Subcutaneous abdominal adipose tissue (tissue), 5 donors: ENCODE measurements around the gene SPOCK2.

Experiments used
- H3K27ac ChIP-seq: one replicate; pipeline ENCODE4 v1.7.0; 2013; ENCODE audit warnings: low read depth, mild to moderate bottlenecking, inconsistent platforms, low read length, moderate library complexity
- H3K27me3 ChIP-seq, 5 donors: one replicate each; pipeline ENCODE4 v1.7.0; 2013; ENCODE audit warnings: low read length in 5 of 5, inconsistent platforms in 1 of 5; ENCODE audit not compliant: control insufficient read depth in 5 of 5, insufficient read depth in 4 of 5
- H3K36me3 ChIP-seq, 5 donors: one replicate each; pipeline ENCODE4 v1.7.0; 2013; ENCODE audit warnings: low read length in 5 of 5; ENCODE audit not compliant: control insufficient read depth in 5 of 5, insufficient read depth in 5 of 5
- H3K4me1 ChIP-seq, 5 donors: one replicate each; pipeline ENCODE4 v1.7.0; 2013; ENCODE audit warnings: low read length in 5 of 5, mild to moderate bottlenecking in 3 of 5, moderate library complexity in 1 of 5; ENCODE audit not compliant: control insufficient read depth in 5 of 5, insufficient read depth in 5 of 5
- H3K4me3 ChIP-seq, 5 donors: one replicate each; pipeline ENCODE4 v1.7.0; 2013; ENCODE audit warnings: low read length in 5 of 5, low read depth in 1 of 5
- H3K9ac ChIP-seq, 5 donors: one replicate each; pipeline ENCODE4 v1.7.0; 2013; ENCODE audit warnings: low read length in 5 of 5, mild to moderate bottlenecking in 4 of 5, moderate library complexity in 3 of 5
- H3K9me3 ChIP-seq, 5 donors: one replicate each; pipeline ENCODE4 v1.7.0; 2013; ENCODE audit warnings: low read length in 5 of 5; ENCODE audit not compliant: control insufficient read depth in 5 of 5
- donor health status: healthy.
- donor health status: healthy.
- donor health status: healthy.
- donor health status: healthy.
- donor health status: healthy.

Gene SPOCK2

DNA sequence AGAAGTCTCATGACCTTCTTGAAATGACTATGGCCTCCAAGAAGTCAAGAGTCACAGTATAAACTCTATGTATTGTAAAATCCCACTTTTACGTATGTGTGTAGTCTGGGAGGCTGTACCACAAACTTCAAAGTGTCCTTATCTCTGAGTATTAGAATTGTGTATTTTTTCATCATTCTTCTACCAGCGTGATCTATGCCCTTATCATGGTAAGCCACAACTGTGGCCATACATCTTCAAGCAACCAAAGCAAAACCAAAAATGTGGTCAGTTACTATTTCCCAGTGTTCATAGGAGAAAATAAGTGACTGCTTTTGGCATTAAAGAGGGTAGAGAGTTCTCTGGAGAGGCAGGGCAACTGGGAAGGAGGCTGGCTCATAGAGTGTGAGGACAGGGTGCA lies 42.8 kb downstream of the SPOCK2 start:
- H3K9me3 ChIP-seq = peaks cover 0 to 10% (median 5%) of the 10 kb centered on the region in 5 donors
- no peak overlapping the region for H3K27ac ChIP-seq
- H3K9ac ChIP-seq = no peak overlapping the region

DNA sequence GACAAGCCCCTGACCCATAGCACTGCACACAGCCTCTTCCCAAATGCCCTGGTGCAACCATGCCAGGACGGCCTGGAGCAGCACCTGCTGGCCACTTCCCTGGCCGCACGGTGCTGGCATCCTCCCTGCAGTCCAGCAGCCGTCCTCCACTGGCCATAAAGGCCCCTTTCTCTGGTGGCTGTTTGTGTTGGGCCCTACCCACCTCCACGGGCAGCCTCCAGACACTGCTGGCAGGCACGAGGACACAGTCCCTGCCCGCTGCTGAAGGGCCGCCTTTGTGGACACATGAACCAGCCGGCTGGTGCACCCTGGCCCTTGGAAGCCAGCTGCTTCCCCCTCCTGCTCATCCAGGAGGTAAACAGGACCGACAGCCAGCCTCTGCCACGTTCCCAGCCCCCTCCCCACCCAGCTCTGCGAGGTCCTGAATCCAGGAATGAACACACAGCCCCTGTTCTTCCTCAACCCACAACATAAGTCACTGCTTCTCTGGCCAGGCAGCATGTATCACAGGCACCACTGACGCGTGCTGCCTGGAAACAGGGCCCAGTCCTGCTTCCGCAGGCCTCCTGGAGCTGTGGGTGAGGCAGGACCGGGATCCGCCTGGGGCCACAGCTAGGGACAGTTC lies 43.8 kb downstream of the SPOCK2 start:
- H3K27me3 ChIP-seq = no peaks in the 10 kb centered on the region
- no peak overlapping the region for H3K27ac ChIP-seq
- no peak overlapping the region for H3K4me3 ChIP-seq
- peaks cover 0 to 19% (median 2%) of the 10 kb centered on the region in 5 donors for H3K4me1 ChIP-seq
- H3K9me3 ChIP-seq = peaks cover 0 to 9% (median 5%) of the 10 kb centered on the region in 5 donors
- H3K36me3 ChIP-seq = no peaks in the 10 kb centered on the region
- H3K9ac ChIP-seq = no peak overlapping the region

More for the DNA sequence above, 42.8 kb downstream of the SPOCK2 start:
- no peaks in the 10 kb centered on the region for H3K27me3 ChIP-seq
- H3K4me3 ChIP-seq = no peak overlapping the region
- H3K4me1 ChIP-seq = peaks cover 0 to 19% (median 2%) of the 10 kb centered on the region in 5 donors
- H3K36me3 ChIP-seq = no peaks in the 10 kb centered on the region

DNA sequence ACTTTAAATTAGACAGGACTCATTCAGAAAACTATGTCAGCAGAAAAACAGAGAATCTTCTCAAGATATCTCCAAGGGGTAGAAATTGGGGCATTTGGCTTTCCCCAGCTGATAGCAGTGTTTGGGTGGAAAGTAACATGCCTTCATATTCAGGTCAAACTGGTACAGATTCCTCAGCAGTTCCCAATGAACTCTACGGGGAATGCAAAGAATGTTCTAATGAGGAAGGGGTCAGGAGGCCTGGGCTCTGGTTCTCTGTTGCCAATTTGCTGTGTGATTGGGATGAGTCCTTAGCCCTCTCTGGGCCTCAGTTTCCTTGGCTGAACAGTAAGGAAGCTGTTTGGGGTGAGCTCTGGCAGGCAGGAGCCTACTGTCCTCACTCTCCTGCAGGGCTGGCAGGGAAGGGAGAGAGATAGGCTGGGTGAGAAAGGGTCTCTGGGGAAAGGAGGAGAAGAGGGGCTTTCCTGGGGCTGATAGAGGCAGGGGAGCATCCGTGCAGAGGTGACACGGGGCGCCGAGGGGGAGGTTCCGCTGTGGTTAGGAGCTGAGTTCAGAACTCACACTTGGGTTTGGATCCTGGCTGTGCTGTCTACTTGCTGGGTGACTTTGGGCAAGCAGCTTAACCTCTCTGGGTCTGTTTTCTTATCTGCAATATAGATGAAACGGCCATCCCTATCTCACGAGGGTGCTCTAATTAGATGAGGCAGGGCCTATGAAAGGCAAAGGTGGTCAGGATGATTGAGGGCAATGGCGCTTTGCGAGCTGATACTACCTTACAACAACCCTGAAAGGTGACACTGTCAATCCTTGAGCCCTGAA lies 45.1 kb downstream of the SPOCK2 start:
- H3K27ac ChIP-seq = no peak overlapping the region
- H3K9ac ChIP-seq = no peak overlapping the region

DNA sequence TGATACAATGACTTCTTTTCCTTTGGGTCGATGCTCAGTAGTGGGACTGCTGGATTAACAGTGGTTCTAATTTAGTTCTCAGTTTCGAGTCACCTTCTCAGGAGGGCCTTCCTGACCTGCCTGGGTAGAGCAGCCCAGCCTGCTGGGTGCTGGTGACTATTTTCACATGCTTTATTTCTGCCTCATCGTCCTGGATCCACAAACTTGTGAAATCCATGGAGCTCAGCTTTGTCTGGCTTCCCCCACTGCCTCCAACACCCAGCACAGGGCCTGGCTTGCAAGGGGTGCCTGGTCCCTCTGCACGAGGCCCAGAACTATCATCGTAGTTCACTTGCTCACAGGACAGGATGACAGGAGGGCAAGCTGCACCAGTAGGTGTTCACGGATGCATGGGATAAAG lies 46.9 kb downstream of the SPOCK2 start:
- Histone ChIP-seq H3K36me3 (no peaks in the 10 kb centered on the region), H3K9me3 (peaks cover 0 to 4% (median 3%) of the 10 kb centered on the region in 5 donors), H3K27ac (no peak overlapping the region), H3K27me3 (no peaks in the 10 kb centered on the region), H3K9ac (no peak overlapping the region), H3K4me3 (no peak overlapping the region), H3K4me1 (peaks cover 0 to 19% (median 2%) of the 10 kb centered on the region in 5 donors)

More for the DNA sequence above, 45.1 kb downstream of the SPOCK2 start:
- H3K4me3 ChIP-seq = no peak overlapping the region
- H3K27me3 ChIP-seq = no peaks in the 10 kb centered on the region
- no peaks in the 10 kb centered on the region for H3K36me3 ChIP-seq
- peaks cover 0 to 19% (median 2%) of the 10 kb centered on the region in 5 donors for H3K4me1 ChIP-seq
- peaks cover 0 to 6% (median 5%) of the 10 kb centered on the region in 5 donors for H3K9me3 ChIP-seq

DNA sequence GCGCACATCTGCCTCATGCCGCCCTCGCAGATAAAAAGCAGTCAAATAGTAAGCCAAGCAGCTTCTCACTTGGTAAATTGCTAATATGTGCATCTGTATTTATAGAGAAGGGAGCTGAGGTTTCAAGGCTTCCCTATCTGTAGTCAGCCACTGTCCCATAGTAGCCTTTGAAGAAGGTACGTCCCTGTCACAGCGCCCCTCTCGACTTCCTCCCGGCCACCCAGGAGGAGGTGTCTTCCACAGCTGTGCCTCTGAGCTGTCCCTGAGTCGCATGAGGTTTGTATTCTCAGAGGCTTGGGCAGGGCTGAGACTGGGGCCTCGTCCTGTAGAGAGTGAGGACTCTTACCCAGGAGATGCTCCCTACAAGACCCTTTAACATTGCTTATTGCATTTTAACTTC lies 49.0 kb downstream of the SPOCK2 start:
- Histone ChIP-seq H3K27ac (no peak overlapping the region), H3K4me3 (no peak overlapping the region), H3K4me1 (peaks cover 0 to 19% (median 2%) of the 10 kb centered on the region in 5 donors)

GRCh38 chr10:72038458-72039001 lies 49.8 kb downstream of the SPOCK2 start:
- Histone ChIP-seq H3K9ac (no peak overlapping the region), H3K27me3 (no peaks in the 10 kb centered on the region), H3K36me3 (no peaks in the 10 kb centered on the region), H3K4me3 (no peak overlapping the region), H3K9me3 (no peaks in the 10 kb centered on the region), H3K27ac (no peak overlapping the region), H3K4me1 (peaks cover 0 to 21% (median 7%) of the 10 kb centered on the region in 5 donors)

More for the DNA sequence above, 49.0 kb downstream of the SPOCK2 start:
- no peak overlapping the region for H3K9ac ChIP-seq
- H3K9me3 ChIP-seq = no peaks in the 10 kb centered on the region
- H3K36me3 ChIP-seq = no peaks in the 10 kb centered on the region
- H3K27me3 ChIP-seq = no peaks in the 10 kb centered on the region

DNA sequence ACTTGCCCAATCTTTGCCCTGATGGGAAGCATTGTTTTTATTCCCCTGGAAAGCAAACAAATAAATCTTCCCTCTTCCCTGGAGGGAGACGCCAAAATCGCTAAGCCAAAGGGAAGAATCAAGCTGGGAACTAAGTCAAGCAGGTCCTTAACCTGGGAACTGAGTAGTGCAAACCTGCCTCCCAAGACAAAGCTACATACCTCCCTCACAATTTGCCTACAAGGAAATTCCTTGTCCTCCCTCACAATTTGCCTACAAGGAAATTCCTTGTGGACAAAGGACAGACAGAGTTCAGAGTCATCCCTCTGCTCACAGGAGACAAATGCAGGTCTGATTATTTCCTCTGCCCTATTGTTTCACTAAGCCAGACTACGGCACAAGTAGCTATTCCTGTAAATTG lies 50.5 kb downstream of the SPOCK2 start:
- Histone ChIP-seq H3K27ac (no peak overlapping the region), H3K4me1 (peaks cover 0 to 14% (median 7%) of the 10 kb centered on the region in 5 donors), H3K9ac (no peak overlapping the region)

DNA sequence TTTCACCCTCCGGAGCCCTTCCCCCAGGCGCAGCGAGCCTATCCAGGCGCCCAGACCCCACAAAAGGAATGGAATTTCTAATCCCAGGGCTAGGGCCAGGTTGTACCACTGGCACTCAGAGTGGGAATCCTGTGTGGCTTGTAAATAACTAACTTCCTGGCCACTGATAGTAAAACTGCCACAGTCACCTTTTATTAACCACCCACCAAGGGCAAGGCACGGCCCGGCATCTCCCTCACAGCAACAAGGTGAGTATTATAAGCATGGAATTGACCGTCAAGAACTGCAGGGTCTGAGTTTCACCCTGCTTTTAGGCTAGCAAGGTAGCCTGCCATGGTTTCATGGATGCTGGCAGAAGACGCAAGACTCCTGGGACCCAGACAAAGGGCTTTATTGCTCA lies 51.1 kb downstream of the SPOCK2 start:
- peaks cover 0 to 9% (median 7%) of the 10 kb centered on the region in 5 donors for H3K4me1 ChIP-seq
- no peaks in the 10 kb centered on the region for H3K36me3 ChIP-seq
- no peaks in the 10 kb centered on the region for H3K9me3 ChIP-seq
- H3K9ac ChIP-seq = no peak overlapping the region
- H3K27ac ChIP-seq = no peak overlapping the region
- no peak overlapping the region for H3K4me3 ChIP-seq
- no peaks in the 10 kb centered on the region for H3K27me3 ChIP-seq

More for the DNA sequence above, 50.5 kb downstream of the SPOCK2 start:
- H3K9me3 ChIP-seq = no peaks in the 10 kb centered on the region
- H3K4me3 ChIP-seq = no peak overlapping the region
- H3K27me3 ChIP-seq = no peaks in the 10 kb centered on the region
- H3K36me3 ChIP-seq = no peaks in the 10 kb centered on the region

DNA sequence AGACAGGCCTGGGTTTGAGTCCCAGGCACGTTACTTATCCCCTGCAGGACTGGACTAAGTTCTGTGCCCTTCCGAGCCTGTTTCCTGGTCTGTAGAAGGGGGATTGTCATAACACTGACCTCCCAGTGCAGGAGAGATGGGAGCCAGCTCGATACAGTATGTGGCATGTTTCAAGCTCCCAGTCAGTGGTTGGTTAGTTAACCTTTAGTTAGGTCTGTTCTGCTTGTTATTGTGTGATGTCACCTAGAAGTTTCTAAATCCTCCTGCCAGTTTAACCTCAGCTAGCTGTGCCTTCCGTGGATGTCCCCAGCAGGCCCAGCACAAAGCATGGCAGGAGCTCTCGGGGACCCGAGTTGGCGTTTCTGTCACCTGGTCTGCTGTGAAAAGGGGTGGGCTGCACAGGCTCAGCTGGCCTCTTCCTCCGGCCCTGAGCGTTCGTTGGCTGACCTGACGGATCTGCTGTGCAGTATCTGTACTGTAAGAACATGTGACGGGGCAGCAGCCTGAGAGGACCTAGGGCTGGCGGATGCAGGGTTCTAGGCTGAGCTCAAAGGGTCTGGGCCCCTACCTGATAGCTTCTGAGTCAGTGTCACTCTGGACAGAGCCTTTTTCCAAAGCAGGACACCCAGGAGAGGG lies 53.0 kb downstream of the SPOCK2 start:
- H3K9ac ChIP-seq = no peak overlapping the region
- no peaks in the 10 kb centered on the region for H3K36me3 ChIP-seq
- H3K27ac ChIP-seq = no peak overlapping the region
- H3K9me3 ChIP-seq = no peaks in the 10 kb centered on the region
- H3K4me3 ChIP-seq = no peak overlapping the region
- H3K4me1 ChIP-seq = peaks cover 0 to 15% (median 10%) of the 10 kb centered on the region in 5 donors
- no peaks in the 10 kb centered on the region for H3K27me3 ChIP-seq
